IMR-90 (cell line): ENCODE results near the gene MGLL. TPM values are rescaled to one million over a fixed set of nuclear protein-coding genes. Genes with fewer than 3 reads are reported as not detected.
A peak's percentile ranks its signal among the peaks of the same experiment; 100 is the strongest.

Source experiments
- ATAC-seq: fragments of 200-7000 bp; cut with Tn5 transposase; 2 replicates; pipeline ENCODE4 v1.9.1; 2020; ENCODE audit warnings: low read depth, mild to moderate bottlenecking, moderate library complexity
- BruUV-seq: library from RNA; stranded (reverse); fragments of 400-500 nt; replicated peaks from 2 replicates; lab custom pipeline; 2021; lab: Mats Ljungman, UMichigan
- CTCF ChIA-PET: fragments of 300-600 bp; formaldehyde crosslinking; extraction: SDS; loops from one replicate; lab custom pipeline; 2021; ENCODE audit warnings: antibody characterized with exemption; lab: Yijun Ruan, JAX
- POLR2A ChIA-PET: fragments of 300-600 bp; sonication (Branson Sonifier 250); formaldehyde crosslinking; loops from one replicate; lab custom pipeline; 2022; ENCODE audit warnings: antibody characterized with exemption; ENCODE audit not compliant: unreplicated experiment; lab: Charles Lee
- DNase-seq: peaks from one replicate; pipeline ENCODE4 v3.0.0; 2013
- H2AFZ ChIP-seq: replicated peaks from 2 replicates; pipeline ENCODE3; 2013; ENCODE audit warnings: low read length, mild to moderate bottlenecking; ENCODE audit not compliant: poor library complexity
- H2AK5ac ChIP-seq: 2 replicates; pipeline ENCODE4 v1.6.1; 2013; ENCODE audit warnings: low read depth, low read length, inconsistent platforms
- H2AK9ac ChIP-seq: replicated peaks from 2 replicates; pipeline ENCODE3; 2013; ENCODE audit warnings: mild to moderate bottlenecking, low read depth, low read length, moderate library complexity; ENCODE audit not compliant: poor library complexity
- H2BK120ac ChIP-seq: 2 replicates; pipeline ENCODE4 v1.6.1; 2013; ENCODE audit warnings: low read depth, low read length, inconsistent platforms
- H2BK15ac ChIP-seq: 3 replicates; pipeline ENCODE4 v1.6.1; 2013; ENCODE audit warnings: low read depth, low read length, inconsistent platforms
- H2BK20ac ChIP-seq: 2 replicates; pipeline ENCODE4 v1.6.1; 2013; ENCODE audit warnings: low read depth, mild to moderate bottlenecking, inconsistent platforms, low read length, moderate library complexity
- H2BK5ac ChIP-seq: 2 replicates; pipeline ENCODE4 v1.6.1; 2013; ENCODE audit warnings: mild to moderate bottlenecking, low read depth, low read length, inconsistent platforms; ENCODE audit not compliant: poor library complexity, severe bottlenecking
- H3K14ac ChIP-seq: replicated peaks from 2 replicates; pipeline ENCODE4 v1.6.1; 2013; ENCODE audit warnings: low read depth, low read length, inconsistent platforms
- H3K18ac ChIP-seq: 2 replicates; pipeline ENCODE4 v1.6.1; 2013; ENCODE audit warnings: low read depth, low read length, control low read depth
- H3K23ac ChIP-seq: 2 replicates; pipeline ENCODE4 v1.6.1; 2013; ENCODE audit warnings: low read depth, low read length, inconsistent platforms
- H3K27ac ChIP-seq: 2 replicates; pipeline ENCODE4 v1.5.1; 2013; ENCODE audit warnings: mild to moderate bottlenecking, control low read depth, low read length; ENCODE audit not compliant: insufficient read depth
- H3K27me3 ChIP-seq: 2 replicates; pipeline ENCODE4 v1.6.1; 2013; ENCODE audit warnings: low read length; ENCODE audit not compliant: control insufficient read depth, insufficient read depth
- H3K36me3 ChIP-seq: 2 replicates; pipeline ENCODE4 v1.6.1; 2013; ENCODE audit warnings: low read length, mixed read lengths; ENCODE audit not compliant: control insufficient read depth, insufficient read depth
- H3K4ac ChIP-seq: 2 replicates; pipeline ENCODE4 v1.6.1; 2013; ENCODE audit warnings: low read depth, low read length, inconsistent platforms
- H3K4me1 ChIP-seq: 2 replicates; pipeline ENCODE4 v1.6.1; 2013; ENCODE audit warnings: low read length, mixed read lengths; ENCODE audit not compliant: control insufficient read depth, insufficient read depth
- H3K4me2 ChIP-seq: 2 replicates; pipeline ENCODE4 v1.6.1; 2013; ENCODE audit warnings: low read depth, mild to moderate bottlenecking, control low read depth, low read length, moderate library complexity
- H3K4me3 ChIP-seq: 2 replicates; pipeline ENCODE4 v1.5.1; 2013; ENCODE audit warnings: low read depth, mild to moderate bottlenecking, control low read depth, low read length, moderate library complexity; ENCODE audit not compliant: insufficient read depth
- H3K56ac ChIP-seq: 2 replicates; pipeline ENCODE4 v1.6.1; 2013; ENCODE audit warnings: low read length, inconsistent platforms; ENCODE audit not compliant: insufficient read depth; ENCODE audit errors: extremely low read depth
- H3K79me1 ChIP-seq, 2 experiments: 2 replicates each; pipeline ENCODE4 v1.6.1; 2013; ENCODE audit warnings: low read length in 2 of 2, inconsistent platforms in 1 of 2, low read depth in 1 of 2
- H3K9ac ChIP-seq: 2 replicates; pipeline ENCODE4 v1.6.1; 2013; ENCODE audit warnings: low read depth, low read length, control low read depth
- H3K9me1 ChIP-seq: 2 replicates; pipeline ENCODE4 v1.6.1; 2013; ENCODE audit warnings: low read length, inconsistent platforms; ENCODE audit not compliant: insufficient read depth
- H3K9me3 ChIP-seq: 2 replicates; pipeline ENCODE4 v1.6.1; 2013; ENCODE audit warnings: low read length; ENCODE audit not compliant: control insufficient read depth, insufficient read depth
- H4K20me1 ChIP-seq: 2 replicates; pipeline ENCODE4 v1.6.1; 2013; ENCODE audit warnings: low read length, inconsistent platforms; ENCODE audit not compliant: insufficient read depth
- H4K5ac ChIP-seq: 2 replicates; pipeline ENCODE4 v1.6.1; 2013; ENCODE audit warnings: mild to moderate bottlenecking, low read depth, low read length, control low read depth
- H4K8ac ChIP-seq, 2 experiments: 2 replicates each; pipeline ENCODE4 v1.6.1; 2013; ENCODE audit warnings: low read depth in 2 of 2, low read length in 2 of 2, control low read depth in 1 of 2, inconsistent platforms in 1 of 2
- H4K91ac ChIP-seq: 2 replicates; pipeline ENCODE4 v1.6.1; 2013; ENCODE audit warnings: low read depth, low read length, inconsistent platforms; ENCODE audit not compliant: insufficient read depth
- BHLHE40 ChIP-seq: fragments of 150-350 bp; IDR thresholded peaks from 2 replicates; pipeline ENCODE4 v1.6.1; 2016; ENCODE audit warnings: mild to moderate bottlenecking, low read depth, low read length
- CEBPB ChIP-seq: IDR thresholded peaks from 2 replicates; pipeline ENCODE4 v1.6.1; 2012; ENCODE audit warnings: low read depth, low read length, improper control_type of control experiment
- CHD1 ChIP-seq: IDR thresholded peaks from 2 replicates; pipeline ENCODE4 v1.6.1; 2012; ENCODE audit warnings: low read depth, low read length, improper control_type of control experiment
- FOS ChIP-seq: fragments of 150-350 bp; IDR thresholded peaks from 2 replicates; pipeline ENCODE4 v1.6.1; 2016; ENCODE audit warnings: low read depth, low read length
- MAFK ChIP-seq: IDR thresholded peaks from 2 replicates; pipeline ENCODE4 v1.6.1; 2012; ENCODE audit warnings: low read depth, low read length, improper control_type of control experiment
- MAZ ChIP-seq: IDR thresholded peaks from 2 replicates; pipeline ENCODE4 v1.6.1; 2012; ENCODE audit warnings: low read depth, mild to moderate bottlenecking, low read length, improper control_type of control experiment, moderate library complexity, borderline replicate concordance
- MXI1 ChIP-seq: IDR thresholded peaks from 2 replicates; pipeline ENCODE4 v1.6.1; 2012; ENCODE audit warnings: low read depth, mild to moderate bottlenecking, low read length, moderate library complexity, borderline replicate concordance
- NFE2L2 ChIP-seq: fragments of 150-350 bp; IDR thresholded peaks from 2 replicates; pipeline ENCODE4 v1.6.1; 2016; ENCODE audit warnings: low read depth, mild to moderate bottlenecking, low read length
- POLR2A ChIP-seq: IDR thresholded peaks from 2 replicates; pipeline ENCODE4 v1.6.1; 2012; ENCODE audit warnings: mild to moderate bottlenecking, low read depth, low read length
- RAD21 ChIP-seq: IDR thresholded peaks from 2 replicates; pipeline ENCODE4 v1.6.1; 2012; ENCODE audit warnings: low read length, improper control_type of control experiment
- RCOR1 ChIP-seq: IDR thresholded peaks from 2 replicates; pipeline ENCODE4 v1.6.1; 2012; ENCODE audit warnings: mild to moderate bottlenecking, low read length, improper control_type of control experiment; ENCODE audit not compliant: insufficient replicate concordance
- RFX5 ChIP-seq: IDR thresholded peaks from 2 replicates; pipeline ENCODE4 v1.8.0; 2012; ENCODE audit warnings: low read depth, mild to moderate bottlenecking, low read length, moderate library complexity
- SMC3 ChIP-seq: fragments of 150-350 bp; IDR thresholded peaks from 2 replicates; pipeline ENCODE4 v1.6.1; 2016; ENCODE audit warnings: low read depth, mild to moderate bottlenecking, antibody characterized with exemption, low read length, moderate library complexity
- WGBS, 2 experiments: methylation state at CpG; one replicate each; pipeline versions ENCODE4 v1.1.5 to v1.1.7; 2013; ENCODE audit warnings: missing lambda C conversion rate in 2 of 2; ENCODE audit not compliant: insufficient read length in 1 of 2; ENCODE audit errors: extremely low coverage in 2 of 2; 5-methylcytosine and 5-hydroxymethylcytosine counted together
- dilution Hi-C: fragments of 300-500 bp; cut with HindIII; formaldehyde crosslinking; loops from one replicate; pipeline ENCODE4 v1.14.3; 2018; ENCODE audit warnings: low sequenced_read_pairs; ENCODE audit not compliant: unreplicated experiment
- in situ Hi-C: fragments of 300-500 bp; cut with MboI; formaldehyde crosslinking; loops from 3 replicates; pipeline ENCODE4 v1.14.3; 2019; ENCODE audit warnings: low sequenced_read_pairs, inconsistent platforms, mixed read lengths
- intact Hi-C: fragments of 100-400 bp; cut with micrococcal nuclease; formaldehyde crosslinking; loops from 2 replicates; pipeline ENCODE4 v1.10.0; 2022
- polyA plus RNA-seq, 3 experiments: library from polyadenylated mRNA; depleted of rRNA; stranded (reverse); fragments of >200 nt; gene quantifications; 2 replicates each; pipeline ENCODE4 v1.2.3, GENCODE V29; 2012; ENCODE audit warnings: low replicate concordance in 1 of 3
- total RNA-seq: library from RNA; depleted of rRNA; stranded (reverse); fragments of >200 nt; gene quantifications from 2 replicates; pipeline ENCODE4 v1.2.3, GENCODE V29; 2012
- TF ChIP-seq, protein P1 (sequence below): fragments of 150-350 bp; IDR thresholded peaks from 2 replicates; pipeline ENCODE4 v1.6.1; 2017; ENCODE audit warnings: mild to moderate bottlenecking, antibody characterized with exemption, low read length, low read depth
- TF ChIP-seq, protein P2 (sequence below): fragments of 150-350 bp; IDR thresholded peaks from 2 replicates; pipeline ENCODE4 v1.6.1; 2016; ENCODE audit warnings: low read depth, mild to moderate bottlenecking, low read length, moderate library complexity, borderline replicate concordance
- TF ChIP-seq, protein P3 (sequence below): conservative IDR thresholded peaks from 2 replicates; pipeline ENCODE4 v1.5.1; 2012; ENCODE audit warnings: mild to moderate bottlenecking, low read depth, low read length, improper control_type of control experiment

MGLL gene
- total and polyA plus RNA-seq, 2 of the 4 experiments (the other 2 are of a cell fraction) = 23.7 to 60.6 TPM

DNA sequence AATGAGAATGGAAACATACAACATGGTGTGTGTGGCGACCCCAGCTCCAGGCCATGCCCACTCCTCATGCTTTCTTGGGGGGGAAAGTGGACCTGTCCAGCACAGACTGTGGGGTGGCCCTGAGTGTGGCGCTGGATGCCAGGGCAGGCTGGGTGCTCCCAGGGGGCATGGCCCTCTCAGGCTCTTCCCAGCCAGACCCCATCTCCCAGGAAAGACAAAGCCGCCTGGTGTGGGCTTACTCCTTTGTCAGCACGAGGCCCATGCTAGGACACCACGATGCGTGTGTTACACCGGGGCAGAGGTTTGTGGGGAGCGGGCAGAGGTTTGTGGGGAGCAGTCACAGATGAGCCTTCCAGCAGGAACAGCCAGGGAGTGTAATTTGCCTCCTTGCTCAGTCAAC lies 81.1 kb downstream of the MGLL start:
- peak overlapping the region; percentile 44; the same call in 1 of the 2 replicates for H2AK5ac ChIP-seq
- H2AFZ ChIP-seq = no peak overlapping the region
- no peak overlapping the region for H2BK20ac ChIP-seq
- H3K9me1 ChIP-seq = peaks cover 31% of the 10 kb centered on the region
- H3K4me1 ChIP-seq = peaks cover 11% of the 10 kb centered on the region
- H2BK5ac ChIP-seq = no peak overlapping the region
- no peaks in the 10 kb centered on the region for H3K9me3 ChIP-seq
- ChIA-PET POLR2A (no interaction called here), CTCF (no interaction called here)
- intact Hi-C loops = no loop called here
- 0 out of 3 replicates have a peak overlapping the region, but pooled peaks have one; percentile 51 for H2BK15ac ChIP-seq
- H3K4me3 ChIP-seq = no peak overlapping the region
- no peak overlapping the region for H2AK9ac ChIP-seq
- no TSS peak for BruUV-seq
- WGBS, 2 experiments = 100% methylated on average over 2 of the region's 8 CpGs; no CpG with 5 or more reads in 1 of the 2 experiments
- H3K4ac ChIP-seq = no peak overlapping the region; the same call in 1 of the 2 replicates
- no peaks in the 10 kb centered on the region for H4K20me1 ChIP-seq
- in situ Hi-C loops = no loop called here
- ATAC-seq = no peak
- no peaks in the 10 kb centered on the region for H3K27me3 ChIP-seq
- peak overlapping the region; percentile 10 for H3K23ac ChIP-seq
- 0 out of 2 replicates have a peak overlapping the region, but pooled peaks have one; percentile 35 for H3K14ac ChIP-seq
- H3K4me2 ChIP-seq = no peak overlapping the region
- no peak overlapping the region for H3K56ac ChIP-seq
- dilution Hi-C loops = no loop called here
- no peak for DNase-seq
- H3K18ac ChIP-seq = no peak overlapping the region
- no peak overlapping the region for H4K5ac ChIP-seq
- no peak overlapping the region; the same call in 1 of the 2 replicates for H2BK120ac ChIP-seq
- peak overlapping the region; percentile 2; the same call in 1 of the 2 replicates for H4K91ac ChIP-seq
- H3K79me1 ChIP-seq = peaks cover 26 to 81% of the 10 kb centered on the region in 2 experiments
- H3K36me3 ChIP-seq = no peaks in the 10 kb centered on the region
- H3K27ac ChIP-seq = no peak overlapping the region
- H4K8ac ChIP-seq = peak overlapping the region in 1 of 2 experiments; percentile 2; a peak in 1 of 4 replicates
- TF ChIP-seq MAZ (no peak), SMC3 (no peak), NFE2L2 (no peak), MAFK (no peak), FOS (no peak), CHD1 (no peak), CEBPB (no peak), POLR2A (no peak), RCOR1 (no peak), RAD21 (no peak), RFX5 (no peak), BHLHE40 (no peak), MXI1 (no peak)
- TF ChIP-seq, protein P1, sequence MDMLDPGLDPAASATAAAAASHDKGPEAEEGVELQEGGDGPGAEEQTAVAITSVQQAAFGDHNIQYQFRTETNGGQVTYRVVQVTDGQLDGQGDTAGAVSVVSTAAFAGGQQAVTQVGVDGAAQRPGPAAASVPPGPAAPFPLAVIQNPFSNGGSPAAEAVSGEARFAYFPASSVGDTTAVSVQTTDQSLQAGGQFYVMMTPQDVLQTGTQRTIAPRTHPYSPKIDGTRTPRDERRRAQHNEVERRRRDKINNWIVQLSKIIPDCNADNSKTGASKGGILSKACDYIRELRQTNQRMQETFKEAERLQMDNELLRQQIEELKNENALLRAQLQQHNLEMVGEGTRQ = no peak
- TF ChIP-seq, protein P2, sequence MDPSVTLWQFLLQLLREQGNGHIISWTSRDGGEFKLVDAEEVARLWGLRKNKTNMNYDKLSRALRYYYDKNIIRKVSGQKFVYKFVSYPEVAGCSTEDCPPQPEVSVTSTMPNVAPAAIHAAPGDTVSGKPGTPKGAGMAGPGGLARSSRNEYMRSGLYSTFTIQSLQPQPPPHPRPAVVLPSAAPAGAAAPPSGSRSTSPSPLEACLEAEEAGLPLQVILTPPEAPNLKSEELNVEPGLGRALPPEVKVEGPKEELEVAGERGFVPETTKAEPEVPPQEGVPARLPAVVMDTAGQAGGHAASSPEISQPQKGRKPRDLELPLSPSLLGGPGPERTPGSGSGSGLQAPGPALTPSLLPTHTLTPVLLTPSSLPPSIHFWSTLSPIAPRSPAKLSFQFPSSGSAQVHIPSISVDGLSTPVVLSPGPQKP = no peak
- TF ChIP-seq, protein P3, sequence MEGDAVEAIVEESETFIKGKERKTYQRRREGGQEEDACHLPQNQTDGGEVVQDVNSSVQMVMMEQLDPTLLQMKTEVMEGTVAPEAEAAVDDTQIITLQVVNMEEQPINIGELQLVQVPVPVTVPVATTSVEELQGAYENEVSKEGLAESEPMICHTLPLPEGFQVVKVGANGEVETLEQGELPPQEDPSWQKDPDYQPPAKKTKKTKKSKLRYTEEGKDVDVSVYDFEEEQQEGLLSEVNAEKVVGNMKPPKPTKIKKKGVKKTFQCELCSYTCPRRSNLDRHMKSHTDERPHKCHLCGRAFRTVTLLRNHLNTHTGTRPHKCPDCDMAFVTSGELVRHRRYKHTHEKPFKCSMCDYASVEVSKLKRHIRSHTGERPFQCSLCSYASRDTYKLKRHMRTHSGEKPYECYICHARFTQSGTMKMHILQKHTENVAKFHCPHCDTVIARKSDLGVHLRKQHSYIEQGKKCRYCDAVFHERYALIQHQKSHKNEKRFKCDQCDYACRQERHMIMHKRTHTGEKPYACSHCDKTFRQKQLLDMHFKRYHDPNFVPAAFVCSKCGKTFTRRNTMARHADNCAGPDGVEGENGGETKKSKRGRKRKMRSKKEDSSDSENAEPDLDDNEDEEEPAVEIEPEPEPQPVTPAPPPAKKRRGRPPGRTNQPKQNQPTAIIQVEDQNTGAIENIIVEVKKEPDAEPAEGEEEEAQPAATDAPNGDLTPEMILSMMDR = no peak
- H3K9ac ChIP-seq = no peak overlapping the region
